ENCODE results near the gene CRELD2. TPM values are rescaled to one million over a fixed set of nuclear protein-coding genes. Genes with fewer than 3 reads are reported as not detected.

The CRELD2 gene
- total RNA-seq, 4 donors from 2014 or later = 44.8 to 80.4 (median 65.1) TPM

DNA sequence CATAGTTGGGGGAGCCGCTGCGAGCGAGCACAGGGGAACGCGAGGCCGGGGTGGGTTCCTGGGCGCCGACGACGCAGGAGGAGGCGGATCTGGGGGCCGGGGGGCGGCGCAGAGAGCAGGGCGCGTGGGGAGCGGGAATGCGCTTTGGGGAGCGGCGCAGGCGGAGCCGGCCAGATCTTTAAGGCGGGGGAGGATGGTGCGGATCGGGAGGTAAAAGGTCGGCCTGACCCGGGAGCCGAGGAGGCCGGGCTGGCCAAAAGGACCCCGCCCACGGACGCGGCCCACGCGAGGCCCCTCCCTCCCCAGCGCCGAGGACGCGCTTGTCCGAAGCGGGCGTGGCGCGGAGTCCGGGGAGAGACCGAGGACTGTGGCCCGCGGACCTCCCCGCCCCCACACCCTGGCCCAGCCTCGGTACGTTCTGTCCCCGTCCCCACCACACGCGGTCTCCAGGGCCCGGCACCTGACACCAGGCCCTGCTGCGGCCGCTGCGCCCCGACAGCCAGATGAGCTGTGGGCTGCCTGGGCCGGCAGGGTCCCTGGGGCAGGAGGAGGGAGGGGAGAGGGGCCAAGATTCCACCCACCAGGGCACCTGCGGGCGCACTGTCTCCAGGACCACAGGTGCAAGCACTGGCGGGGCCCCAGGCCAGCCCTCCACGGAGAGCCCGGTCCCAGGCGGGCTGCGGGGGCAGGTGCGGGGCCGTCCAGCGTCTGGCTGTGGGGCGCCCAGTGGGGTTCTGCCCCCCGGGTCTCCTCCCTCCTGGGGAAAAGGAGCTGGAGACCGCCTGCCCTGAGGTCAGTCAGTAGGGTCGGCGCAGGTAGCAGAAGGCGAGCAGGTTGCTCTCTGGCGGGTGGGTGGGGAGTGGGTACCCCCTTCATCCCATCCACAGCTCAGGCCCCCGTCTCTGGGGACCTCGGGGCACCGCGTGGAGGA, 53.1 kb downstream of the CRELD2 start:
- H3K27me3 ChIP-seq = no peaks in the 10 kb centered on the region
- peaks cover 0 to 70% (median 40%) of the 10 kb centered on the region in 4 donors for H3K4me1 ChIP-seq
- peak overlapping the region; percentile 80 to 95 (median 92) for H3K27ac ChIP-seq
- H3K4me3 ChIP-seq = peak overlapping the region; percentile 45 to 76 (median 57)
- WGBS, 2 donors = 4 to 5% methylated on average over 20 to 80 of the region's 81 CpGs
- H3K36me3 ChIP-seq = no peaks in the 10 kb centered on the region
- DNase-seq (ENCODE audit: low spot score in 2 of 2) = peak; percentile 61 to 69
- peak; percentile 57 to 75 for TF ChIP-seq EP300 (IDR thresholded peaks at IDR 0.05)
- TF ChIP-seq, protein P1, sequence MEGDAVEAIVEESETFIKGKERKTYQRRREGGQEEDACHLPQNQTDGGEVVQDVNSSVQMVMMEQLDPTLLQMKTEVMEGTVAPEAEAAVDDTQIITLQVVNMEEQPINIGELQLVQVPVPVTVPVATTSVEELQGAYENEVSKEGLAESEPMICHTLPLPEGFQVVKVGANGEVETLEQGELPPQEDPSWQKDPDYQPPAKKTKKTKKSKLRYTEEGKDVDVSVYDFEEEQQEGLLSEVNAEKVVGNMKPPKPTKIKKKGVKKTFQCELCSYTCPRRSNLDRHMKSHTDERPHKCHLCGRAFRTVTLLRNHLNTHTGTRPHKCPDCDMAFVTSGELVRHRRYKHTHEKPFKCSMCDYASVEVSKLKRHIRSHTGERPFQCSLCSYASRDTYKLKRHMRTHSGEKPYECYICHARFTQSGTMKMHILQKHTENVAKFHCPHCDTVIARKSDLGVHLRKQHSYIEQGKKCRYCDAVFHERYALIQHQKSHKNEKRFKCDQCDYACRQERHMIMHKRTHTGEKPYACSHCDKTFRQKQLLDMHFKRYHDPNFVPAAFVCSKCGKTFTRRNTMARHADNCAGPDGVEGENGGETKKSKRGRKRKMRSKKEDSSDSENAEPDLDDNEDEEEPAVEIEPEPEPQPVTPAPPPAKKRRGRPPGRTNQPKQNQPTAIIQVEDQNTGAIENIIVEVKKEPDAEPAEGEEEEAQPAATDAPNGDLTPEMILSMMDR (IDR thresholded peaks at IDR 0.05) = peak in 1 of 5 experiments; percentile 9
- TF ChIP-seq POLR2A (IDR thresholded peaks at IDR 0.05) = peak; percentile 6 to 14
- no peaks in the 10 kb centered on the region for H3K9me3 ChIP-seq

GRCh38 chr22:49972163-49973017, 54.0 kb downstream of the CRELD2 start:
- H3K9me3 ChIP-seq = no peaks in the 10 kb centered on the region
- H3K27ac ChIP-seq = peak overlapping the region; percentile 80 to 95 (median 92)
- 36 to 41% methylated on average over 22 to 41 of the region's 45 CpGs for WGBS, 2 donors
- H3K4me3 ChIP-seq = peak overlapping the region; percentile 45 to 76 (median 57)
- H3K36me3 ChIP-seq = no peaks in the 10 kb centered on the region
- peaks cover 0 to 61% (median 31%) of the 10 kb centered on the region in 4 donors for H3K4me1 ChIP-seq
- TF ChIP-seq POLR2A (IDR thresholded peaks at IDR 0.05) (no peak), EP300 (IDR thresholded peaks at IDR 0.05) (no peak)
- TF ChIP-seq, protein P1 (IDR thresholded peaks at IDR 0.05) = no peak
- DNase-seq (ENCODE audit: low spot score in 2 of 2) = peak in 1 of 2 donors; percentile 16
- H3K27me3 ChIP-seq = no peaks in the 10 kb centered on the region

GRCh38 chr22:49973018-49973961, 54.9 kb downstream of the CRELD2 start:
- H3K9me3 ChIP-seq = no peaks in the 10 kb centered on the region
- H3K27me3 ChIP-seq = no peaks in the 10 kb centered on the region
- H3K4me1 ChIP-seq = peaks cover 0 to 52% (median 26%) of the 10 kb centered on the region in 4 donors
- no peaks in the 10 kb centered on the region for H3K36me3 ChIP-seq
- WGBS, 2 donors = 86 to 95% methylated on average over 5 of the region's 5 CpGs
- H3K27ac ChIP-seq = no peak overlapping the region
- no peak overlapping the region for H3K4me3 ChIP-seq
- DNase-seq (ENCODE audit: low spot score in 2 of 2) = no peak
- TF ChIP-seq EP300 (IDR thresholded peaks at IDR 0.05) = no peak
- no peak for TF ChIP-seq POLR2A (IDR thresholded peaks at IDR 0.05)
- TF ChIP-seq, protein P1 (IDR thresholded peaks at IDR 0.05) = no peak

GRCh38 chr22:49975543-49976389, 57.3 kb downstream of the CRELD2 start:
- no peak for TF ChIP-seq EP300 (IDR thresholded peaks at IDR 0.05)
- no peak for TF ChIP-seq POLR2A (IDR thresholded peaks at IDR 0.05)
- TF ChIP-seq, protein P1 (IDR thresholded peaks at IDR 0.05) = no peak
- H3K4me3 ChIP-seq = no peak overlapping the region
- peak overlapping the region in 3 of 4 donors; percentile 57 to 71 (median 57) for H3K27ac ChIP-seq
- H3K36me3 ChIP-seq = no peaks in the 10 kb centered on the region
- peaks cover 0 to 8% of the 10 kb centered on the region in 2 donors for H3K27me3 ChIP-seq
- H3K4me1 ChIP-seq = peaks cover 0 to 28% (median 15%) of the 10 kb centered on the region in 4 donors
- WGBS, 2 donors = 21 to 29% methylated on average over 17 of the region's 17 CpGs
- DNase-seq (ENCODE audit: low spot score in 2 of 2) = no peak
- H3K9me3 ChIP-seq = peaks cover 0 to 13% (median 0%) of the 10 kb centered on the region in 4 donors

All from tibial nerve (tissue), 4 donors.